Activated CD8-positive, alpha-beta memory T cell treated with anti-CD3 and anti-CD28 coated beads, Interleukin-2, amount 50 U/mL, for 1 hour (primary cell): ENCODE data around the gene HCAR3.

Experiments
- DNase-seq: peaks from one replicate; pipeline ENCODE4 v3.0.0-alpha.2; 2020; ENCODE audit errors: extremely low read depth

HCAR3 gene

DNA sequence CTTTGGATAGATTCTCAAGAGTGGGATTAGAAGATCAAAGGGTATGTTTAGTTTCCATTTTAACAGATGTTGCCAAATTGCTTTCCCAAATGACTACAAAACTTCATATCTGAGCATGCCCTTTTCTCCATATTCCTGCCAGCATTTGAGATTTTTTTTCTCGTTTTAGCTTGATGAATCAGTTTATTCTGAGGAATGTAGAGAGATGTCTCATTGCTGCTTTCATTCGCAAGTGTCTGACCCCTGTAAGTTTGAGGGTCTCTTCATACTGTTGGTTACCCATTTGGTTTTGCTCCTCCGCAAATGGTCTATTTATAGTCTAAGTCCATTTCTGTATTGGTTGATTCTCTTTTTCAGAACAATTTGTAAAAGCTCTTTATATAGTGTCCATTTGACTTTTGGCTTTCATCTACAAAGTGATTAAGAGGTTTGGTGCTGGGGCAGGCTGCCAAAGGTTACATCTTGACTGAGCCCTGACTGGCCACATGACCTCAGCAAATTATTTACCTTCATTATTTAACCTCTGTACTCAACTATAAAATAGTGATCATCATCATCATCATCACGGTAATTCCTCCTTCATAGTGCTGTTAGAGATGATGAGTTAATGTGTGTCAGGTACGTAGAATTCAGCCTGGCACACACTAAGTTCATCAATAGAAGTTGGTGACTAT is 47.1 kb downstream of the HCAR3 start:
- no peak for DNase-seq

DNA sequence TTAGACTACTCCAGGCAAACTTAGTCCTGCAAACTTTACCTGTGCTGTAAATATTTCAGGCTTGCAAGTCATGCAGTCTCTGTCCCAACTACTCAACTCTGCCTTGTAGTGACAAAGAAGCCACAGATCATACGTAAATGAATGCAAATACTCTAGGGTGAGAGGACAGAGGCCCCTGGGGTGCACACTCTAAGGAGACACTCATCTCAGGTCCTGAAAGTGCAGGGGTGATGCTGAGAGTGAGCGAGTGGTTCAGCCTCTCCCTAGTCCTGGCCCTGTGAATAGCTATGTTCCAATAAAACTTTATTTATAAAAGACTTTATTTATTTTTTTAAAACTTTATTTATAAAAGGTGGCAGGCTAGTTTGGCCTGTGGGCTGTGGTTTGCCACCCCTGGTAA is 48.3 kb downstream of the HCAR3 start:
- DNase-seq = no peak

DNA sequence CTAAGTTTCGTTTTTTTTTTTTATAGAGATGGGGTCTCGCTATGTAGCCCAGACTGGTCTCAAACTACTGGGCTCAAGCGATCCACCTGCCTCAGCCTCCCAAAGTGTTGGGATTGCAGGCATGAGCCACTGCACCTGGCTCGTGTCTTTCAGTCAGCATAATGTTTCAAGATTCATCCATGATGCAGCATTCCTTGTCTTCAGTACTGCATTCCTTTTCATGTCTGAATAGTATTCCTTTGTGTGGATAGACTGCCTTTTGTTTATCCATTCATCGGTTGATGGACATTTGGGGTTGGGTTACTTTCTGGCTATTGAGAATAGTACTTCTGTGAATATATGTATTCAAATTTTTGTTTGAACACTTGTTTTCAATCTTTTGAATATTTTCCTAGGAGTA is 50.9 kb downstream of the HCAR3 start:
- DNase-seq = no peak

GRCh38 chr12:122665349-122665748 is 51.3 kb downstream of the HCAR3 start:
- DNase-seq = no peak
